ENCODE measurements around the gene G3BP1.

GRCh38 chr5:151810449-151810848 lies 38.7 kb downstream of the G3BP1 start:
- TF ChIP-seq EZH2 (IDR thresholded peaks at IDR 0.05; ENCODE audit: insufficient read depth, poor library complexity, severe bottlenecking) (no peak), EZH2phosphoT487 (IDR thresholded peaks at IDR 0.05; ENCODE audit: insufficient read depth, low read depth) (no peak)

Measured in GM23248 (cell line).